Stimulated activated CD4-positive, alpha-beta T cell treated with anti-CD3 and anti-CD28 coated beads, Interleukin-12 subunit alpha, Interleukin-12 subunit beta, amount 100 ng/mL, for 24 hours (primary cell): Measurements from ENCODE around the gene ERBB2.
"Not testable (repeated sequence)": the region's sequence is repeated elsewhere in the genome, so short reads cannot be mapped to it uniquely, and the experiment has no call there.

ENCODE experiments used
- DNase-seq, 2 experiments: peaks; one replicate each; pipeline ENCODE4 v3.0.0-alpha.2; 2020; ENCODE audit warnings: low read depth in 2 of 2

The ERBB2 gene

DNA sequence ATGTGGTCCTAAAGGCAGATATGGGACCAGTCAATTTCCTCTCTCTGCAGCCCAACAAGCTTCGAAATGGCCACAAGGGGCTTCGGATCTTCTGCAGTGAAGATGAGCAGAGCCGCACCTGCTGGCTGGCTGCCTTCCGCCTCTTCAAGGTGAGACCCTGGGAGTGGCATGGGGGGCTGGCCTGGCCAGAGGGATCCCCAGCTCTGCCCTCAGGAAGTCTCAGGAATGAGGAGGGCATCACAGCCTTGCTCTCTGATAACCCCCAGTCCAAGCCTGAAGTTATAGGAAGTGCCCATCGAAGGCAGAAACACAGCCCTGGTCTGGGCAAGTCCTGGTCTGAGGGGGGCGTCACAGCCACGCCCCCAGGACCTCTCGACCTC is 45.0 kb downstream of the ERBB2 start:
- no peak for DNase-seq

DNA sequence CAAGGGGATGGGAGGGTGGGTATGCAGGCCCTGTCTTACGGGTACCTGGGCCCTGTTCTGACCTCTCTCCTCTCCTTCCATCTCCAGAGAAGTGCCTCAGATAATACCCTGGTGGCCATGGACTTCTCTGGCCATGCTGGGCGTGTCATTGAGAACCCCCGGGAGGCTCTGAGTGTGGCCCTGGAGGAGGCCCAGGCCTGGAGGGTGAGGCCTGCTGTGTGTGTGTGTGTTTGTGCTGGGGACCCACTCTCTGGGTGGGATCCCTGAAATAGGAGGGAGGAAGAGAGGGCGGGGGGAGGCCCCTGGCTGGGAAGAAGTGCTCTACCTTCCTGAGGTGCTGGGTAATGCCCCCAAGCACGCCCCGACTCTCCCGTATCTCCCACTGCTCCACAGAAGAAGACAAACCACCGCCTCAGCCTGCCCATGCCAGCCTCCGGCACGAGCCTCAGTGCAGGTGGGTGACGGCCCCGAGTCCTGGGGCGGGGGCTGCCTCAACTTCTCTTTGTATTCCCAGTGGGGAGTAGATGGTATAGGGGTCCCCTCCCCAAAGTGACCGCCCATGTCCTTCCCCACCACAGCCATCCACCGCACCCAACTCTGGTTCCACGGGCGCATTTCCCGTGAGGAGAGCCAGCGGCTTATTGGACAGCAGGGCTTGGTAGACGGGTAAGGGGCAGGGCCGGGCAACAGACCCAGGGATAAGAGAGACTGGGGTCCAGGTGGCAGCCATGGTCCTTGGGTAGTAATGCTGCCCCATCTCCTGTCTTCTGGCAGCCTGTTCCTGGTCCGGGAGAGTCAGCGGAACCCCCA is 45.7 kb downstream of the ERBB2 start:
- DNase-seq: no peak

GRCh38 chr17:39746145-39746461 is 46.2 kb downstream of the ERBB2 start:
- DNase-seq: no peak

DNA sequence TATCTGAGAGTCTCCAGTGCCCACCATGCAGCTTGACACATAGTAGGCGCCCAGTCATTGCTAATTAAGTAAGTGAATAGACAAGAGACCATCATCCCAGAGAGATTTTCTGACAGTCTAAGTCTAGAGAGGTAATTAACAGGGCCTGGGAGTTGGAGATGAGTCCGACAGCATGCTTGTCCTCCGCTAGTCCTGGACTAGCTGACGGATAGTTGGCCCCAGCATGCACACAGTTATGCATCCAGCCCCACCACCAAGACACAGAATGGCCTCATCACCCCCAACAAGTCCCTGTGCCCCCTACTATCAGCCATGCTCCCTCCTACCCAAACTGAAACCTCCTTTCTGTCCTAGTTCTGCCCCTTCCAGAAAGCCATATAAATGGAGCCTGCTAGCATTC is 47.9 kb downstream of the ERBB2 start:
- no peak for DNase-seq

DNA sequence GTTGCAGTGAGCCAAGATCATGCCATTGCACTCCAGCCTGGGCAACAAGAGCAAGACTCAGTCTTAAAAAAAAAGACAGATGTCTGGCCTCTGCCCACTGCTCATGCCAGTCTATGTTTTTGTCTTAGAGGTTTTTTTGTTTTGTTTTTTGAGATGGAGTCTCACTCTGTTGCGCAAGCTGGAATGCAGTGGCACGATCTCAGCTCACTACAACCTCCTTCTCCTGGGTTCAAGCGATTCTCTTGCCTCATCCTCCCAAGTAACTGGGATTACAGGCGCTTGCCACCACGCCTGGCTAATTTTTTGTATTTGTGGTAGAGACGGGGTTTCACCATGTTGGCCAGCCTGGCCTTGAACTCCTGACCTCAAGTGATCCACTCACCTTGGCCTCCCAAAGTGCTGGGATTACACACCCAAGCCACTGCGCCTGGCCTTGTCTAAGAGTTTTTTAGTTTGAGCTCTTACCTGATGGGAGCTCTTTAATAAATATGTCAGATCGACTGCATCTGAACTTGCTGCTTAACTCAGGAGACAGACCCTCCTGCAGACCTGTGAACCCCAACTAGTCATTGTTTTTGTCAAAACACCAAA is 48.7 kb downstream of the ERBB2 start:
- not testable (repeated sequence) for DNase-seq

DNA sequence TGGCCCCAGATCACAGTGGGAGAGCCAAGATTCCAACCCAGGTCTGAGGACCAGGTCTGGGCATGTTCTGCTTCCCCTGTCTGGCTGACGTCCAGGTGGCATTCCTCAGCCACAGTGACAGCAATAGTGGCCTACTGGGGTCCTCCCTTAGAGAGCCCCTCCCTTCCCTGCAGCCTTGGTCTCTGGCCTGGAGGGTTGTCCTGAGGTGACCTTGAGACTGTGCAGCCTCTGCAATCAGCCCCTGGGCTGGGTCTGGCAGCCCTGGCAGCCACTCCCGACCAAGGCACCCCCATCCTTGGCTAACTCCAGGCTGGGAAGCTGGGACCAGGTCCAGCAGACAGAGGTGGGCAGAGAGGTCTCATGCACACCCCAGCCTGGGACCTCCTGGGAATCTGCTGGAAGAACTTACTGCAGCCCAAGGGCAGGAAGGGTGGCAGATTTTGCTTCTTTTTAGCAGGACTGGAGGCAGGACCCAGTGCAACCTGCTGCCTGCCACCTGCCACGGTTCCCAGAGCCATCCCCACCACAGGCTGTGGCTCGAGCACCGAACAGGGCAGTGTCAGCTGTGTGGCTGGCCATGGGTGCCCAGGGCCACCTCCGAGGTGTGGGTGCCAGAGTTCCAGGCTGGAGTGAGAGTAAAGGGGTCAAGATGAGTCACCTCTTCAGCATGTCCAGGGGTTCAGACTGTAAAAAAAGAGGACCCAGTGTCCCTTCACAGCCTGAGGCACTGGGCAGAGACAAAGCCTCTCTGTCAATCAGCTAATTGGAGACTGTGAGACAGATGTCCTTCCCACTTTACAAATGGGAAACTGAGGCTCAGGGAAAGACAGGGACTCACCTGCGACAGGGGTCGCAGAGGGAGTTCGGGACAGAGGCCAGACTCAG is 50.5 kb downstream of the ERBB2 start:
- DNase-seq: no peak

DNA sequence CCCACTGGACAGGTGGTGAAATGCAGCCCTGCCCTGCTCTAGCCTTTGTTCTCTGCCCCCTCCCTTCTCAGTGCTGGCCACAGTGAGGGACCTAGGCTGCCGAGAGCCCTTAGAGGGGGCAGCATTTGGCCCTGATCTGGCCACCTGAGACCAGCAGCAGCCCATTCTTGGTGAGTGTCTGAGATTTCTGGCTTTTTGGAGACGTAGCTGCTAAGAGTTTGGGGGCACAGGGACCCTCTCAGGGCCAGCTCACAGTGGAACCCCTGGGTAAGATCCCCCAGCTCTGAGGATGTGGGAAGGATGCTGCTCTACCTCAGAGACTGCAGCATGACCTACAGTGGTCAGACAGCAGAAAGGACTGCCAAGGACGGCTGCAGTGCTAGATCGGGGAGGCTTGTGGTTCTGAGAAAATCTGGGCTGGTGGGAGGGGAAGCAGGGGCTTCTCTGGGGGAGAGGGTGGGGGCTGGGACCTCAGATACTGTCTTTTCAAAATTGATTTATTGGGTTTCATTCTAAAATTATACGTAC is 51.2 kb downstream of the ERBB2 start:
- DNase-seq: no peak

DNA sequence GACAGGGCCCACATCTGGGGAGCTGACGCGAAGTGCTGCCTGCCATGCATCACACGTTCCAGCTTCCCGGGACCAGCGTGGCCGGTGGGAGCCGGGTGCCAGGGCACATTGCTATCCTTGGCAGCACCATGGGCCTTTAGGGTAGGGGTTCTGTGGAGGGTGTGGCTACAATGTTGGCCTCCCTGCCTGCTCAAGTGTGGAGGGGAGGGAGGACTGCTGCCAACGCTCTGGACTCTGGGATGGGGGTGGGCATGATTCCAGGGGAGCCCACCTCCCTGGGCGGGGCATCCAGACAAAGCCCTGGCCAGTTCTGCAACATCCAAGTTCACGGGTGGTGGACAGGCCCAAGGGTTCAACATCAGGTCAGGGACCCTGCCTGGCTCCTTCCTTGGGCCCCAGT is 51.8 kb downstream of the ERBB2 start:
- DNase-seq: no peak

GRCh38 chr17:39752241-39752881 is 52.5 kb downstream of the ERBB2 start:
- no peak for DNase-seq

DNA sequence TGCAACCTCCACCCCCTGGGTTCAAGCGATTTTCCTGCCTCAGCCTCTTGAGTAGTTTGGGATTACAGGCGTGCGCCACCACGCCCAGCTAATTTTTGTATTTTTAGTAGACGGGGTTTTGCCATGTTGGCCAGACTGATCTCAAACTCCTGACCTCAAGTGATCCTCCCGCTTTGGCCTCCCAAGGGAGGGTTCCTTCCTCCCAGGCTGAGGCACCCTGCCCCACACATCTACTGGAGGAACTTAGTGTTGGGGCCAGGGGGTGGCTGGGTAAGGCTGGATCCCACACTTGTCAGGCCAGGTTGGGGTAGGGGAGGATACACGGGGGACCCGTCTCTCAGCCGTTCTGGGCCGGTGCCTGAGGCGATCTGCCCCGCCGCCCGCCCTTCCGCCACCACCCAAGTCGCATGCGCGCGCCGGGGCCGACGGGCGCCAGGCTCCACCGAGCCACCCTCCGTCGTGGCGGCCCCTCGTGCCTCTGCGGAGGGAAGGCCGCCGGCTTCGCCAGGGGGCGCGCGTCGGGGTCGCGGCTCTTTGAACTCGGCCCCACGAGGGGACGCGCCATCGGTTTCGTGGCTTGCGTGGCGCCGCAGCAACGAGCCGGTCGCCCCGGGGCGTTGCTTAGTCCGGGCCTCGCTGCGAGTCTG is 53.8 kb downstream of the ERBB2 start:
- peak in 1 of 2 experiments; percentile 41 for DNase-seq

GRCh38 chr17:39754161-39754957 is 54.5 kb downstream of the ERBB2 start:
- DNase-seq: peak; percentile 89 to 90

GRCh38 chr17:39754958-39755553 is 55.2 kb downstream of the ERBB2 start:
- DNase-seq: no peak

GRCh38 chr17:39755554-39756379 is 55.9 kb downstream of the ERBB2 start:
- peak in 1 of 2 experiments; percentile 33 for DNase-seq

GRCh38 chr17:39756380-39757079 is 56.7 kb downstream of the ERBB2 start:
- DNase-seq: no peak

GRCh38 chr17:39757176-39757662 is 57.4 kb downstream of the ERBB2 start:
- no peak for DNase-seq

- peak in 1 of 2 experiments; percentile 54 for DNase-seq
Measured at GRCh38 chr17:39757931-39758873, 58.3 kb downstream of the ERBB2 start.

GRCh38 chr17:39759204-39759603 is 59.3 kb downstream of the ERBB2 start:
- no peak for DNase-seq
